ENCODE results near the gene COLEC12.

Gene COLEC12

DNA sequence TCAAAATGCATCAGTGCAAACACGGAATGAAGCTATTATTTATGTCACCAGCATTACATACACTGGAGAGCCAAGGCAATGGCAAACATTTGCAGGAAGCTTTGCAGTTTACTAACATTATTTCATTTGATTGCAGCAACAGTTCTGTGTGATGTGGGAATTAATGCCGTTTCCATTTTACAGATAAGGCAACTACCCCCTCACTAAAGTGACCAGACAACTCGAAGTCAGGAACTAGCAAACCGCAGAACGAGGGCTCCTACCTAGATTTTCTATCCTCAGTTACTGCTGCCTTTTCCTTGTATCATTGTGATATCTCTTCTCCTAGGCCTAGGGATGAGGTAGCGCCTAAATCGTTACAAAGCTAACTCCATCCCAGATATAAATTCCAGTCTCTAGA is 85.5 kb downstream of the COLEC12 start:
- TF ChIP-seq, protein P1, sequence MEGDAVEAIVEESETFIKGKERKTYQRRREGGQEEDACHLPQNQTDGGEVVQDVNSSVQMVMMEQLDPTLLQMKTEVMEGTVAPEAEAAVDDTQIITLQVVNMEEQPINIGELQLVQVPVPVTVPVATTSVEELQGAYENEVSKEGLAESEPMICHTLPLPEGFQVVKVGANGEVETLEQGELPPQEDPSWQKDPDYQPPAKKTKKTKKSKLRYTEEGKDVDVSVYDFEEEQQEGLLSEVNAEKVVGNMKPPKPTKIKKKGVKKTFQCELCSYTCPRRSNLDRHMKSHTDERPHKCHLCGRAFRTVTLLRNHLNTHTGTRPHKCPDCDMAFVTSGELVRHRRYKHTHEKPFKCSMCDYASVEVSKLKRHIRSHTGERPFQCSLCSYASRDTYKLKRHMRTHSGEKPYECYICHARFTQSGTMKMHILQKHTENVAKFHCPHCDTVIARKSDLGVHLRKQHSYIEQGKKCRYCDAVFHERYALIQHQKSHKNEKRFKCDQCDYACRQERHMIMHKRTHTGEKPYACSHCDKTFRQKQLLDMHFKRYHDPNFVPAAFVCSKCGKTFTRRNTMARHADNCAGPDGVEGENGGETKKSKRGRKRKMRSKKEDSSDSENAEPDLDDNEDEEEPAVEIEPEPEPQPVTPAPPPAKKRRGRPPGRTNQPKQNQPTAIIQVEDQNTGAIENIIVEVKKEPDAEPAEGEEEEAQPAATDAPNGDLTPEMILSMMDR (IDR thresholded peaks at IDR 0.05) = no peak

DNA sequence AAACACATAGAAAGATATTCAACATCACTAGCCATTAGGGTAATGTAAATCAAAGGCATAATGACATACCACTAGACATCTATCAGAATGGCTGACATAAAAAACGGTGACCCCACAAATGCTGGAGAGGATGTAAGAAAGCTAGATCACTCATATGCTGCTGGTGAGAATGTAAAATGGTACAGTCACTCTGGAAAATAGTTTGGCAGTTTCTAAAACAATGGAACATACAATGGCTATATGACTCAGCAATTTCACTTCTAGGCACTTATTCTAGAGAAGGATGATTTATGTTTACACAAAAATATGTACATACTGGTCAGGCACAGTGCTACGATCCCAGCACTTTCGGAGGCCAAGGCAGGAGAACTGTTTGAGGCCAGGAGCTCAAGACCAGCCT is 87.3 kb downstream of the COLEC12 start:
- TF ChIP-seq, protein P1 (IDR thresholded peaks at IDR 0.05) = no peak

DNA sequence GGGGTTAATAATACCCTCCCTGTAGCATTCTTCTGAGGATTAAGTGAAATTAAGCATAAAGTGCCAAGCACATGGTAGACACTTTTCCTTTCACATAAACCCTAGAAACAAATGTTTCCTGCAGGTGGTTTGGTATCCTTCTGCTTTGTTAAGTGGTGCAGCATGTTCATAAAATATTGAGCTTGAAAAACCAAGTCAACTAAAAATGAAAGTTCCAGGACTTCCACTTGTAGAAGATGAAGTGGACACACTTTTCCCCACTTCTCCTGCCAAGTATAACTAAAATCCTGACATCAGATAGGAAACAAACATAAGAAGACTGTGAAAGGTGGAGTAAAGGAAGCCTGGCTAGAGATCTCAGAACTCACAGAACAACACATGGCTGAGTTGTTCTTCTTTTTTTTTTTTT is 90.5 kb downstream of the COLEC12 start:
- TF ChIP-seq, protein P1 (IDR thresholded peaks at IDR 0.05) = no peak

DNA sequence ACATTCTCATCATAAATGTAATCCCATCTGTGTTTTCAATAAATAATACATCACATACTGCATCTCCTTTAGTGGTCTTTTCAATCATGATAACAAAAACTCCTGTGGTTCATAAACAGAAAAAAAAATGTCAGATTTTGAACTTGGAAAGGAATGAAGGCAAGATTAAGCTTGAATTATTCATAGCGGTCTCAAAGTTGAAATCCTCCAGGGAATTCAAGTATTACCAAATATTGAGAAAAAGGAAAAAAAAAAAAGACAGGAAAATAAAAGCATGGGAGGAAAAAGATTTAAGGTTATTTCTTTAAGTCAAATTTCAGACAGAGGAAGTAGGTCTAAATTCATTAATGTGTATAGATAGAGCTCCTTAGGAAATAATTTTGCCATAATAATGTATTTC is 92.1 kb downstream of the COLEC12 start:
- TF ChIP-seq, protein P1 (IDR thresholded peaks at IDR 0.05) = no peak

DNA sequence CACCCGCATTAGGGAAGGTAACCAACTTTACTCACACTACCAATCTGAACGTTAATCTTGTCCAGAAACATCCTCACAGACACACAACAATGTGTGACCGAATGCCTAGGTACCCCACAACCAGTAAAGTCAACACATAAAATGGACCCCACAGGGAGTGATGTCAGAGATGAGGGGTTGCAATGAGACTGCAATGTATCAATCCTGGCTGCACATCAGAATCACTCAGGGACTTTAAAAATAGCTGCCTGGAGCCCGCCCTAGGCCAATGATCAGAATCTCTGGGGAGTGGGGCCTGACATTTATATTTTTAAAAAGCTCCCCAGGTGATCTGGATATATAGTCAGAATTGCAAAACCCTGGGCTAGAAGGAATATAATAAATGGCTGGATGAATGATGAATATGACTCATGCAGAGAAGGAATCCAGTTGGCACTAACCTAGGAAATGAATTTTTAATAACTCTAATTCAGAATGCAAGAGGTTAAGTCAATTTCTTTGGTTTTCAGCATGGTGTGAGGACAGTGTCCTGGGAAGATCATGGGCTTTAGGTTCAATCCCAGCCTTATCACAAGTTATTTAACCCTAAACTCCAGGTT is 92.8 kb downstream of the COLEC12 start:
- TF ChIP-seq, protein P1 (IDR thresholded peaks at IDR 0.05) = no peak

DNA sequence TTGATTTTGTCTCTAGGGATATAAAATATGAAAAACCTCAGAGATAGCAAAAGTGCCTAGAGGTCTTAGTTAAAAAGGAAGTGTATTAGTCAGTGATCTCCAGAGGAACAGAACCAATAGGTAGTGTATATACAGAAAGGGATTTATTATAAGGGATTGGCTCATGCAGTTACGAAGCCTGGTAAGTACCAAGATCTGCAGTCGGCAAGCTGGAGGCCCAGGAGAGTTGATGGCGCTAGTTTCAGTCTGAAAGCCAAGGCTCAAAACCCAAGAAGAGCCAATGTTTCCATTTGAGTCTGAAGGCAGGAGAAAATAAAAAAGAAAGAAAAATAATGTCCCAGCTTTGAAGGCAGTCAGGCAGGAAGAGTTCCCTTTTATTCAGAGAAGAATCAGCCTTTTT is 93.3 kb downstream of the COLEC12 start:
- TF ChIP-seq, protein P1 (IDR thresholded peaks at IDR 0.05) = no peak

DNA sequence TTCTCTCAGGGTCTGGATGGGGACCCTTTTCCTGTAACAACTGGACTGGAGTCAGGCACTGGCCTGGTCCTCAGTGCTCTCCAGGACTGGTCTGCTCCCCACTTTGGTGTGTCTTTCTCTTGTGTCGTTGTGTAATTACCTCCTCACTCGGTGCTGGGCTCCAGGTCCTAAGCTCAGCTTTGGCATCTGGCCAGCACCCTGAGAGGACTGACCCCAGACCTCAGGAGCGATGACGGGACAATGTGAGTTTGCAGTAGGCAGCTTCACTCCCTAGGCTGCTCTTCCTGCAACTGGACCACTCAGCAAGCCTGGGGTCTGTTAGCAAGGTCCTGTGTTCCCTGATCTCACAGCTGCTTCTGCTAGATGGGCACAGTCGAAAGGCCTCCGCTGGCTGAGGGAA is 93.8 kb downstream of the COLEC12 start:
- TF ChIP-seq, protein P1 (IDR thresholded peaks at IDR 0.05) = no peak

DNA sequence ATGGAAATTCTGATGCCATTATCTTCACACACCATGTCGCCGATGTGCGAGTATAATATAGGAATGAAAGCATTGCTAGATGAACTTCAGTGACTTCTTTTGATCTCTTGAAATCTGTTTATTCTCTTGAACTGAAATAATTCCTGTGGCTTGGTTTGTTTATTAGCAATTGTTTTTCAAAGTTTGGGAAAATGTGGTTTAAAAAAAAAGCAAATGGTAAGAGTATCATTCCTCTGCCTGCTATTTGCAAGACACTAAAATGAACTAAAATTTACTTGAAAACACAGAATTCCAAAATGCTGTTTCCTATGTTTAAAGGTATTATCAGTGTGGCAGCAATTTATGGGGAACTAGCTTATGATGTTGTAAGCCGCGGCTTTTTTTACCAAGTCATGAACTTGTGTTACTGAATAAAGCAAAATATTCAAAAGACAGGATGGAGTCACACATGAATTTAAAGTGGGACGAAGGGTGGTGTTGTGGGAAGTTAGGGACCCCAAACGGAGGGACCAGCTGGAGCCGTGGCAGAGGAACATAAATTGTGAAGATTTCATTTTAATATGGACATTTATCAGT is 96.4 kb downstream of the COLEC12 start:
- TF ChIP-seq, protein P1 (IDR thresholded peaks at IDR 0.05) = no peak

All from LNCAP (cell line).